D341Med (cell line): Measurements from ENCODE around the gene SPDYE9.
"Not testable (repeated sequence)": the region's sequence is repeated elsewhere in the genome, so short reads cannot be mapped to it uniquely, and the experiment has no call there.

Source experiments
- DNase-seq: peaks from one replicate; pipeline ENCODE4 v3.0.0; 2012; ENCODE audit warnings: low spot score

SPDYE9 gene

GRCh38 chr7:73085938-73086337 is at the start of gene SPDYE9:
Gene SPDYE9, minus strand, starts transcription at chr7:73086038. Its CDS starts 1,800 bp downstream, at chr7:73084238.
- DNase-seq, result not testable (repeated sequence)

GRCh38 chr7:73134866-73135265 is 49.0 kb upstream of the SPDYE9 start:
- DNase-seq, result not testable (repeated sequence)

DNA sequence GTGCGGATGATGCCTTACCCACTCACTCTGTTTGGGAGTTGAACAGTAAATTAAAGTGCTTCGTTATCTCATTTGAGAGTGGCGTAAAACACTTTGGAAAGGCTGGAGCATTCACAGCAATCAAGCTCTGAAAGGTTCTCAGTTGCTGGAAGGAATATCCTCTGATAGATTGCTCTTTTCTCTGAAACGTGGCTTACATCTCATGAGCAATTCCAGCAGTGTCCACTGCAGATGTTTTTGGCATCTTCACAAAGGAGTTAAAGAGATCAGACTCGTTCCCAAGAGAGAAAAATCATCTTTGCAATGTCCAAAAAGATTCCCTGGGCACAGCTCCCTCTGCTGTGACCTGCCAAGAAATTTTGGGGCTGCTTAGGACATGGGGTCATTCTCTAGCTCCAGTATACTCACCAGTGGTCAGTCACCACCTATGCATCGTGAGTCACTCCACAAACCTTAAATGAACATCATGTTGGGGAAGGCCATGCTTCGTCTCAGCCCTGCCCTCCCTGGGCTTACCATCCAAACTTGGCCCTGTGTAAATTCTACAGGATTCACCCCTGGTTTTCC is 46.9 kb upstream of the SPDYE9 start:
- not testable (repeated sequence) for DNase-seq

DNA sequence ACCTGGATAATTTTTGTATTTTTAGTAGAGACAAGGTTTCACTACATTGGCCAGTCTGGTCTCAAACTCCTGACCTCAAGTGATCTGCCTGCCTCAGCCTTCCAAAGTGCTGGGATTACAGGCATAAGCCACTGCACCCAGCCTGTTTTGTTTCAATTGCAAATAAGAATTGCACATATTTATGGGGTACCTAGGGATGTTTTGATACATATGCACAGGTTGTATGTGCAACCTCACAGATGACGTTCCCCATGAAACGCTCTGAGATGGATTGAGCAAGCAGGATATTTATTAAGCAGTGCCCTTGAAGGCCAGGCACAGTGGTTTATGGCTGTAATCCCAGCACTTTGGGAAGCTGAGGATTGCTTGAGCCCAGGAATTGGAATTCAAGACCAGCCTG is 44.8 kb upstream of the SPDYE9 start:
- not testable (repeated sequence) for DNase-seq

DNA sequence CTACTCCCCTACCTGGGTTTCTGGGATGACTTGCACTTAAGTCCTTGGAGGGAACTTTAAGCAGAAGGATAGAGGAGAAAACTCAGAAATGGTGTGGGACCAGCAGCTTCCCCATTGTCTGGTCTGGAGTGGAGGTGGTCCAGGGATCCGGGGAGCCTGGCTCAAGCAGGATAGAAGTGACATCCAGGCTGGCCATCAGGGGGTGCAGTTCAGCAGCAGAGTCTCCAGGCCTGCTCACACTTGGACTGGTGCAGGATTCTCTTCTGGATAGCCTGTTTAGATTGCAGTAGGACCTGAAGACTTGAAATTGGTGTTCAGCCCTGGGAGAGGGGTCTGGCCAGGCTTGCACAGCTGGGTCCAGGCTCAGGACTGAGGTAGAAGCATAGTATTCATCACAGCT is 38.3 kb upstream of the SPDYE9 start:
- DNase-seq, result not testable (repeated sequence)

DNA sequence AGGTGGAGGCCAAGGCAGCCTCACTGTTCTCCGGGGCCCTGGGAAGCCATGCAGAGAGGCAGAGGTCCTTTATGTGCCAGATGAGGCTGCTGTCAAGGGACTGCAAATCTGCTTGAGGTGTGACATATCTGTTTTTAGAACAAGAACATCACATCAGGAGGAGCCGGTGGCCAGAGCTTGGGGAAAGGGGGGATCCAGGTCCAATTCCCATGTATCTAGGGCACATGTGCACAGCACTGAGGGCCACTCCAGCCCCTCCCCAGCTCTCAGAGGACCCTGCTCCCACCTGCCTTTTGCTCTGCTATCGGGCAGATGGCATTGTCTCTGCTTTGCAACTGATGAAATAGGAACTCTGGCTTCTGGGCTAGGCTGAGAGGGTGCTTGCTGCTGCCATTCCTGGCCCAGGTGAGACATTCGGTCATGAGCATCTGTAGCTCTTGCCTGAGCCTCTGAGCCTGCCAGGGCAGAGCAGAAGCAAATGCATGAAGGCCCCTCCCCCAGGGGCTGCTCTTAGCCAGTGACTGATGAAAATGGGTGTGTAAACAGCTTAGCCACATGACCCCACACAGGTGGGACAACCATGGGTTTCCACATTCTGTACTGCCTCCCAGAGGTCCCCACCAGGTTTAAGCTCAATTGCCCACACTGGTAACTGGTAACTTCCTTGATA is 37.1 kb upstream of the SPDYE9 start:
- DNase-seq, result not testable (repeated sequence)

DNA sequence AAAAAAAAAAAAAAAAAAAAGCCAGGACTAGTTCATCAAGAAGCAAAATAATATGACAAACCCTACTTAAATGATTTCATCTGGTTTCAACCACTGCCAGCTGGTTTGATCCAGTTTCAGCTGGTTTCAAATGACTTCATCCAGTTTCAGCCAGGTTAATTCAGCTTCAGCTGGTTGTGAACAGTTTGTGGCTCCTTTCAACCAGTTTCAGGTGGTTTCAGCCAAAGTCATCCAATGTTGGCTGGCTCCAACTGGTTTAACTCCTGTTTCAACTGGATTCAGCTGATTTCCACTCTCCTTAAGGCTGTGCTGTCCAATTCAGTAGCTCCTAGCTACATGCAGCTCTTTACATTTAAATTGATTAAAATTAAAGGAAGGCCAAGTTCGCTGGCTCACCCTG is 32.3 kb upstream of the SPDYE9 start:
- not testable (repeated sequence) for DNase-seq

DNA sequence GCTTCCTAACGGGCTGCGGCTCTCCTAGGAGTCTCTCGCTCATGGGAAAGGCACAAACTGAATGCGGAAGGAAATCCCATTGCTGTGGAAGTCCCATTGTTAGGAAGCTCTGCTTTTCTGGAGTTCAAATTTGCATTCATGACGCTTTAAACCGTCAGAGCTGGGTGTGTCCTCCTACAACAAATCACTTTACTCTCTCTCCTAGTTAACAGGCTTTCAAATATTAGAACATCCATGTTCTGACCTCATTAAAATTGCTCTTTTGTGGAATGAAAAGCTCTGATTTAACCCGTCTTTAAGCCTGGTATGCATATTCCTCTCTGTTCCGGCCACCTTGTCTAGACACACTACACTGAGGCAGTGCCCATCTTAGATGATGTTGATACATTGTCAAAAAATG is 28.0 kb downstream of the SPDYE9 start, which contains the start of gene SPDYE11:
TSS of gene SPDYE11 (minus strand) at position 101 of the 400 bp plus-strand sequence. CDS start 1,800 bp downstream, outside the sequence.
- not testable (repeated sequence) for DNase-seq

- DNase-seq, result not testable (repeated sequence)
These were observed 56.2 kb downstream of the SPDYE9 start, which contains the start of gene SPDYE8 for GRCh38 chr7:73029666-73030065. Gene SPDYE8, minus strand, starts transcription at chr7:73029766. Its CDS starts 1,800 bp downstream, at chr7:73027966.
